AG04450 (cell line): ENCODE results near the gene LDB2. TPM values are rescaled to one million over a fixed set of nuclear protein-coding genes. Genes with fewer than 3 reads are reported as not detected.

ENCODE experiments used
- CTCF ChIA-PET: fragments of 300-600, 350-600 bp; formaldehyde crosslinking; extraction: SDS; loops from one replicate; lab custom pipeline; 2022; ENCODE audit warnings: antibody characterized with exemption, inconsistent platforms; lab: Charles Lee
- POLR2A ChIA-PET: fragments of 350-600 bp; formaldehyde crosslinking; extraction: SDS; loops from one replicate; lab custom pipeline; 2021; ENCODE audit warnings: antibody characterized with exemption, inconsistent platforms; lab: Yijun Ruan, JAX
- DNase-seq: peaks from one replicate; pipeline ENCODE4 v3.0.0-alpha.2; 2011; ENCODE audit warnings: low read depth, low spot score
- H3K27ac ChIP-seq: one replicate; pipeline ENCODE4 v1.5.1; 2012; ENCODE audit warnings: low read depth, low read length, control low read depth
- H3K27me3 ChIP-seq: one replicate; pipeline ENCODE4 v1.6.0; 2012; ENCODE audit warnings: low read length; ENCODE audit not compliant: control insufficient read depth, insufficient read depth
- H3K4me3 ChIP-seq: 2 replicates; pipeline ENCODE4 v1.5.1; 2011; ENCODE audit warnings: mild to moderate bottlenecking, low read depth, low read length, control low read depth
- H3K9me3 ChIP-seq: 2 replicates; pipeline ENCODE4 v1.5.1; 2012; ENCODE audit warnings: low read length; ENCODE audit not compliant: control insufficient read depth, insufficient read depth
- CTCF ChIP-seq: IDR thresholded peaks from 2 replicates; pipeline ENCODE4 v1.5.1; 2011; ENCODE audit warnings: low read depth, low read length, control low read depth, inconsistent platforms
- polyA plus RNA-seq: library from polyadenylated mRNA; depleted of rRNA; stranded (reverse); fragments of >200 nt; gene quantifications from 2 replicates; pipeline ENCODE4 v1.2.3, GENCODE V29; 2011

Gene LDB2
- polyA plus RNA-seq, 1 experiment, result 180 TPM

- CTCF ChIA-PET, result interaction anchor here (1.0 to 1.5 kb wide), 3 partner anchors 66 to 744 kb away, joined by 3 to 5 read pairs (median 3); no protein-coding TSS in a partner anchor
- no peak for DNase-seq
- TF ChIP-seq CTCF, result no peak
- Histone ChIP-seq H3K27me3 (no peaks in the 10 kb centered on the region), H3K4me3 (no peak overlapping the region), H3K27ac (no peak overlapping the region), H3K9me3 (peaks cover 2% of the 10 kb centered on the region; the same call in 1 of the 2 replicates)
- POLR2A ChIA-PET, result no interaction called here
These were observed 170.3 kb downstream of the LDB2 start for GRCh38 chr4:16728111-16728510.

- DNase-seq, result no peak
- Histone ChIP-seq H3K27ac (no peak overlapping the region), H3K27me3 (no peaks in the 10 kb centered on the region), H3K9me3 (peaks cover 3% of the 10 kb centered on the region; the same call in 1 of the 2 replicates), H3K4me3 (no peak overlapping the region)
- CTCF ChIA-PET, result interaction anchor here (1.5 kb wide), 1 partner anchor 67 kb away, joined by 5 read pairs; no protein-coding TSS in a partner anchor
- TF ChIP-seq CTCF, result no peak
- POLR2A ChIA-PET, result no interaction called here
These were observed 171.2 kb downstream of the LDB2 start for GRCh38 chr4:16727218-16727617.

- ChIA-PET CTCF (interaction anchor here (0.5 kb wide), 1 partner anchor 598 kb away, joined by 4 read pairs; no protein-coding TSS in a partner anchor), POLR2A (no interaction called here)
- no peak for TF ChIP-seq CTCF
- peaks cover 3% of the 10 kb centered on the region; the same call in 1 of the 2 replicates for H3K9me3 ChIP-seq
- no peaks in the 10 kb centered on the region for H3K27me3 ChIP-seq
- no peak overlapping the region for H3K27ac ChIP-seq
- no peak for DNase-seq
- no peak overlapping the region for H3K4me3 ChIP-seq
These were observed 171.9 kb downstream of the LDB2 start for GRCh38 chr4:16726368-16727050.

- Histone ChIP-seq H3K4me3 (no peak overlapping the region), H3K27me3 (no peaks in the 10 kb centered on the region), H3K27ac (no peak overlapping the region), H3K9me3 (peaks cover 3% of the 10 kb centered on the region; the same call in 1 of the 2 replicates)
- no peak for TF ChIP-seq CTCF
- CTCF ChIA-PET, result no interaction called here
- POLR2A ChIA-PET, result no interaction called here
- no peak for DNase-seq
These were observed 173.2 kb downstream of the LDB2 start for GRCh38 chr4:16725252-16725651.

DNA sequence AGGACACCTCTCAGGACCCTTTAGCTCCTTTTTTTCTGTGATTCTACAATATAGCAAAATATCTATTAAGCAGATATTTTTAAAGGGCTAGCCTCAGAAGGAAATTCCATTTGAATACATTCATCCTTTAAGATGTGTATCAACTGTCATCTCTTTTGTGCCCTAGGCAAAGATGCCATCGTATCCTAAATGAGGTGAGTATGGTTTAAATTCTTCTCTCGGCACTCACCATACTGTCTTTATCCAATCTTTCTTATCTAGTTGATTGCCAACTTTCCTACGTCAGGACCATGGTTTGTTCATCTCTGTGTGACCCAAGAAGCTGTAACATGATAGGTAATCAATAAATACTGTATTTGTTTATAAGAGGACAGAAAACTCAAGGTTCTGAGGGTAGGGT, 176.0 kb downstream of the LDB2 start:
- no peak for DNase-seq
- H3K4me3 ChIP-seq, result no peak overlapping the region
- peaks cover 3% of the 10 kb centered on the region; the same call in 1 of the 2 replicates for H3K9me3 ChIP-seq
- POLR2A ChIA-PET, result no interaction called here
- H3K27ac ChIP-seq, result no peak overlapping the region
- no peaks in the 10 kb centered on the region for H3K27me3 ChIP-seq
- CTCF ChIA-PET, result no interaction called here
- TF ChIP-seq CTCF, result no peak
